NCI-H2029 (cell line): ENCODE measurements around the gene FGFRL1.

Experiments
- DNase-seq: peaks from one replicate; lab custom pipeline; 2025; lab: John Stamatoyannopoulos, UW

The FGFRL1 gene, protein sequence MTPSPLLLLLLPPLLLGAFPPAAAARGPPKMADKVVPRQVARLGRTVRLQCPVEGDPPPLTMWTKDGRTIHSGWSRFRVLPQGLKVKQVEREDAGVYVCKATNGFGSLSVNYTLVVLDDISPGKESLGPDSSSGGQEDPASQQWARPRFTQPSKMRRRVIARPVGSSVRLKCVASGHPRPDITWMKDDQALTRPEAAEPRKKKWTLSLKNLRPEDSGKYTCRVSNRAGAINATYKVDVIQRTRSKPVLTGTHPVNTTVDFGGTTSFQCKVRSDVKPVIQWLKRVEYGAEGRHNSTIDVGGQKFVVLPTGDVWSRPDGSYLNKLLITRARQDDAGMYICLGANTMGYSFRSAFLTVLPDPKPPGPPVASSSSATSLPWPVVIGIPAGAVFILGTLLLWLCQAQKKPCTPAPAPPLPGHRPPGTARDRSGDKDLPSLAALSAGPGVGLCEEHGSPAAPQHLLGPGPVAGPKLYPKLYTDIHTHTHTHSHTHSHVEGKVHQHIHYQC

DNA sequence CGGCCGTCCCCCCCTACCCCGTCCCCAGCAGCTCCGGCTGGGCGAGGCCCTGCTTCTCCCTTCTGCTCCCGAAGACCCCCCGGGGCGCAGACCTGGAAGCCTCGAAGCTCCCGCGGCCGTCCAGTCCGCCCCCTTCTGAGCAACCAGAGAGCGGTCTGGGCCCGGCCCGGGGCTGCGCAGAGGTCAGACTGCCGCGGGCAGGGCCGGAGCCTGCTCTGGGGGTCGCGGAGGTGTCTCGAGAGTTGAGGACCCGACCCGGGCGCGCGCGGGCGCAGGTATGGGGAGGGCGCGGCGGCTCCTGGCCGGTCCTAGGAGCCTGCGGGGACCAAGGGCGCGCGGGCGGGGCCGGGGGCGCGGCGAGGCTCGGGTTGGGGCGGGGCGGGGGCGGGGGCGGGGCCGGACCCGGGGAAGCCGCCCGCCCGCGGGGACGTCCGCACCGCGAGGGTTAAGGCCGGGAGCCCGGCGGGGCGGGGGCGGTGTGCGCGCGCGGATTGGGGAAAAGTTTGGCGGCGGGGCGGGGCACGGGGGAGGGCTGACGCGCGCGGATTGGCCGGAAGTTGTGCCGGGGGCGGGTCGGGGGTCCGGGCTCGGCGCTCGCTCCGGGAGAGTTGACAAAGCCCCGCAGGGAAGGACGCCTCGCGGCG is at the start of gene FGFRL1:
Gene FGFRL1, plus strand, starts transcription at position 605 of the 644 bp plus-strand sequence. CDS start 860 bp downstream, outside the sequence.
- peak; percentile 40 for DNase-seq

DNA sequence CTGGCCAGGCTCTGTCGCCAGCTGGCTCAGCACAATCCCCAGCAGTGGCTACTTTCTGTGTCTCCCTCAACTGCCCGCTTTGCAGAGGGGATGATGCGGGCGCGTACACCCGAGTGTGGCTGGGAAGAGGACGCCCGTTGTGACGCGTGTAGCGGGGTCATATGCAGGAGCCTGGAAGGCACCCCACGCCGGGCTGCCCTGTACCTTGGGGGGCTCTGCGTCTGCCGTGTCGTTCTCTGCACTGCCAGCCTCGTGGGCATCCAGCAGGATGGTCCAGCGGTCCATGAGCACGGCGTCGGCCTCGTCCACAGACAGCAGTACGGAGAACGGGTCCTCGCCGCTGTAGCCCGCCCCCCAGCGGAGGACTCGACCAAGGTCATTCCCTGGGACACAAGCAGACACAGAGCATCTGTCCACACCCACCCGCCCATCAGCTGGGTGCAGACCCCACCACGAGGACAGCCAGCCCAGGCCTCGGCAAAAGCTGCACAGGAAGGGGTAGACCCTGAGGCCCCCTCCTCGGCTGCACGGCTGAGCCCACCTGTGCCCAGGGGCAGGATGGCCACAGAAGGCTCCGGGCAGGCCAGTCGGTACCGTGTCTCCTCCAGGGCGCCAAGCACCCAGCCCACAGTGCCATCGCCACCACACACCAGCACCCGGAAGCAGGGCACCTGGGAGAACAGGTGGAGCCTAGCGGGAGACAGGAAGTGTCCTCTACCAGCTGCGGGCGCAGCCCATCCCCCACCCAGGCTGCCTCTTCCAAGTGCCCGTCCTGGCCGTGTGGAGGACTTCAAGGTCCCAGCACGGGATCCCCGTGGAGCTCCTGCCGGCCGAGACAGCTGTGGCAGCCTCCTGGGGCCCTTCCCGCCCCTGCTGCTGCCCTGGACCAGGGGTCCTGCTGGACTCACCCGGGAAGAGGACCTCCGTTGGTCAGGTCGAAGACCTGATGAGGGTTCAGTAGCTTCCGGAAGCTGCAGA is 48.9 kb upstream of the FGFRL1 start:
- peak; percentile 89 for DNase-seq

DNA sequence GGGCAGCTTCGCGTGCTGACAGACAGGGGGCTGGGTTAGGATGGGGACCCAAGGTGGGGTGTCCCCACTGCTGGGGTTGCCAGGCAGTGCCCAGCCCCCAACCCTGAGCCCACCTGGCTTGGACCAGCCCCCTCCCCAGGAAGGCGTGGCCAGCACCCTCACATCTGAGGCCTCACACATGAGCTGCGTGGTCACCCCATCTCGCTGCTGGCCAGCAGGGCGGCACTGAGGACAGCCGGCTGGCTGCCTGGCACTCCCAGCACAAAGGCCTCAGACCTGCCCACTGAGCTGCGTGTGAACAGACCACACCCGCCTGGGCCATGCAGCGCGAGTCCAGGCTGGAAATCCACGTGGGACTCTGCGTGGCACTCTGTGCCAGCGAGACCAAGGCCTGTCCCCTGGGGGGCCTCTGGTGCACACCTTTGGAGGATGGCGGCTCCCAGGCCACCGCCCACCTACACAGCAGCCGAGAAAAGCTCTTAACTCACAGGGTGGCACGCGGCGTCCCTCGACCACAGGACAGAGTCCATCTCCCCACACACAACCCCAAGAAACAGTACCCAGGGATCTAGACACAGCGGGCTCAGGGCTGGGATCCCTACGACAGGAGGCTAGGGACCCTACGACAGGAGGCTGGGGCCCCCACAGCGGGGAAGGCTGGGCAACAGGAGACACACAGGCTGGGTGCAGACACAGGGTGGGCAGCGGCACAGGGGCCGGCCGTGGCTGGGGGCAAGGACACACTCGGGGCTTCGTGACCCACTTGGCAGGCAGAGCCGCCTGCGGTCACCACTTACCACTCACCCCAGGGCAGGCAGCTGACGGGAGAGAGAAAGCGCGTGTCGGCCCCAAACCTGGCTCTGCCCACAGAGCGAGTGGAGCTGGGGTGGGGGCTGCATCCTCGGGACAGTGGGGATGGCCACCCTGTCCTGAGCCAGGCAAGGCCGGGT is 47.9 kb upstream of the FGFRL1 start:
- DNase-seq: no peak

DNA sequence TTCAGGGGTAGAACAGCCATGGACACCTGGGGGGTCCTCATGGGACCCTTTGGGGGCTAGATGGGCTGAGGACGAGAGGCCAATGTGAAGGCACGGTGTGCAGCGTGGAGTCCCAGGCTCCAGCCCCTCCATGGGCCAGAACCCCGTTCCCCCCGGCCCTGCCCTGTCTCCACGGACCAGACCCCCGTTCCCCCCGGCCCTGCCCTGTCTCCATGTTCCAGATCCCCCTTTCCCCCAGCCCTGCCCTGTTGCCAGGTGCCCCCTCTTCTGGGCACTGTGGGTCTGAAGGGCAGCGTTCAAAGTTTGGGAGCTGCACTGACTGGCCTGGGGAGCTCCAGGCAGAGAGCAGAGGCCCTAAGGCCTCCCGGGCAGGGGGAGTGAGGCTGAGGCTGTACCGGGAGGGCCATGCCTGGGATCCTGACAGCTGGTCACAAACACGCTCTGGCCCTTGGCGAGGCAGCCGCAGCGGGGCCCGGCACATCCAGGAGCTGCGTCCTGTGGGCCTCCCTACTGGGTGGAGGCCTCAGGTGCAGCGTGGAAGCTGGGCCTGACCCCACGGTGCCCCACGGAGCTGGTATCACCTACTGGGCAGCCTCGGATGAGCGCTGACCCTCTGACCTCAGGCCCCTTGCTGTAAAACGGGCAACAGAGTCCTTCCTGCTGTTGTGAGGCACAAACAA is 46.9 kb upstream of the FGFRL1 start:
- DNase-seq: no peak

DNA sequence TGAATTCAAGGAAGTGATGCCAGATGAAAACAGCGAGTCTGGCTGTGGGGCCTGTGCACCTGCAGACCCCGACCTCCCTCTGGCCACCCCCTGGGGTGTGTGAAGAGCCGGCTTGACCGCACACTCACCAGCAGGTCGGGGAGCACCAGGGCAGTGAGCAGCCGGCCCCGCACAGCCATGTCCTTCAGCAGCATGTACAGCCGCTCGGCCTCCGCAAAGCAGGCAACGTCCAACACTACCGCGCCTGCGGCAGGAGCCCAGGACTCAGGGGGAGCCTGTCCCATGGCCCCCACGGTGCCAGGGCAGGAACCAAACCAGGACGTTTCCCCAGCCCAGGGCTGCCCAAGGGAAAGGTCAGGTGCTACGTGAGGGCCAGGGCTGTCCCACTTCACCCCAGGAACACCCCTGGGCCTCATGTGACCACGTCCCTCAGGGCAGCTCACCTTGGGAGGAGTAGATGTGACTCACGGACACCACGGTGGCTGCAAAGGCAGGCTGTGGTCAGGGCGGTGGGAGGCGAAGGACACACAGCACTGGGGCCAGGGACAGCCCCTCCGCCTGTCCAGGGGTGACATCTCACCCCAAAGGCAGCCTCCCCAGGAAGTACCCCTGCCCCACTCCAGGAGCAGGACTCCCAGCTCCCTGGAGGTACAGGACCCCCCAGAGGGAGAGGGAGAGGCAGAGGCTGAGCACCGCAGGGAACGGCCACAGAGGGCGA is 46.2 kb upstream of the FGFRL1 start:
- DNase-seq: no peak

- DNase-seq: no peak
Measured at GRCh38 chr4:965766-966134, 45.7 kb upstream of the FGFRL1 start.

DNA sequence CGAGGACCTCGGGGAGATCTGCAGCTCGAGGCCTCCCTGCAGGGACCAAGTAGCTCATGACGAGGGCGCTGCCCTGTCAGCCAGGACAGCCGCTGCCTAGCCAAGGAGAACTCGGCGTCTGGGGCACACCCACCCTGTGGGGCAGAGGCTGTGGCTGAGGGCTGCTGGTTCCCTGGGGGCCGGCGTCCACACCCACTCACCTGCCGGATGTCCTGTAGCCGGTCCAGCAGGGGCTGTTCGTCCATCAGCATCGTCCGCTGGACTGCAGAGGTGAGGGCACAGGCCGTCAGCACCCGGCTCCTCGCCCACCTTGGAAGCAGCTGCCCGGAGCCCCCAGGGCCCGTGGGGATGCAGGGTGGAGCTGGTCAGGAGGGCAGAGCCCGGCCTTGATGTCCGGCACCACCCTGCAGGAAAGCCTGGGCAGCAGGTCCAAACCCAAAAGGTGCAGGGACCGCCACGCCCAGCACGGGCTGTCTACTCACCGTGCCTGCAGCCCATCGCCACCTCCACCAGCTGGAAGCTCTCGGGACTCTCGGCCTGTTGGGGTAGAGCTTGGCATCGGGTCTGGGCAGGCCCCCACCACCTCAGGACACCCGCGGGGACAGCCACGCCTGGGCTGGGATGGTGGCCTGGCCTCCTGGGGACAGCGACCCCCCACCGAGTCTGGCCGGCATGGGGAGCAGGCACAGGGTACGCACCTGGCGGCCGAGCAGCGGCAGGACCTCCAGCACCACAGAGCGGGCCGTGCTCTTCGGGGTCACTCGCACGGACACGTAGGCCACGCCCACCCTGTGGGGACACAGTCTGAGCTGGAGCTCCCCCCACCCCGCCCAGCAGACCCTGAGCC is 44.9 kb upstream of the FGFRL1 start:
- DNase-seq: no peak

DNA sequence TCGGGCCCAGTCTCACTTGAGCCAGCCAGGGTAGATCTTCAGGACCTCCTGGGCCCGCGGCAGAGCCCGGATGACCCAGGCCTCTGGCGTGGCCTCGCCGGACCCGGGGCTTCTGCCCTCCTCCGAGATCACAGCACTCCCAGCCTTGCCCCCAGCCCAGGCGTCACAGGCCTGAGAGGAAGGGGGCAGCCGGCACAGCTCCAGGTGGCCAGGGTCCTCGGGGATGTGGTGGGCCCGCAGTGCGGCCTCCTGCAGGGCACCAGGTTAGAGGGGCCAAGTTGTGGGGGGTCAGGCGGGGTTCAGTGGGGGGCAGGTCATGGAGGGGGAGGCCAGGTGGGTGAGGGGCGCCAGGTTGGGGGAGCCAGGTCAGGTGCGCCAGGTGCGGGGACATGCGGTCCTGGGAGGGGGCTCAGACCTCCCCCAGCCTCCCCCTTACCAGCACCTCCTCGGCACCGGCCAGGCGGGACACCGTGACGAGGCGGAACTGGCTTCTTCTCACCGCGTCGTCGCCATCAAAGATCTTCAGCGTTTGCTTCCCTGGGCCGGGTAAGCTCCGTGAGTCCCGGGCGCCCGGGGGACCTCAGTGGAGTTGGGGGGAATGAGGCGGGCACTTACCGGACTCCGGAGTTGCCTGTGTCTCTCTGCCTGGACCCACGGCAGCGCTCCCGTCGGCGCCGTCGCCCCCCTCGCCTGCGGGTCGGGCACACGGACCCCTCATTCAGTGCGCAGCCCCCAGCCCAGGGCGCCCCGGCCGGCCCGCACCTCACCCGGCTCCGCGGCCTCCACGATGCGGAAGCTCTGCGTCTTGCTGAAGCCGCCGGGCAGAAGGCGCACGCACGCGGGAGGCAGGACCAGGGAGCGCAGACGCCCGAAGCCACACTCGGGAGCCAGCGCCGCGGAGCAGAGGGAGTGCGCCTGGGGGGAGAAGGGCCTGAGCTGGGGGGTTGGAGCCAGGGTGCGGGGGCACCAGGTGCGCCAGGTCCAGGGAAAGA is 44.0 kb upstream of the FGFRL1 start:
- no peak for DNase-seq

GRCh38 chr4:968221-968620 is 43.2 kb upstream of the FGFRL1 start:
- no peak for DNase-seq

DNA sequence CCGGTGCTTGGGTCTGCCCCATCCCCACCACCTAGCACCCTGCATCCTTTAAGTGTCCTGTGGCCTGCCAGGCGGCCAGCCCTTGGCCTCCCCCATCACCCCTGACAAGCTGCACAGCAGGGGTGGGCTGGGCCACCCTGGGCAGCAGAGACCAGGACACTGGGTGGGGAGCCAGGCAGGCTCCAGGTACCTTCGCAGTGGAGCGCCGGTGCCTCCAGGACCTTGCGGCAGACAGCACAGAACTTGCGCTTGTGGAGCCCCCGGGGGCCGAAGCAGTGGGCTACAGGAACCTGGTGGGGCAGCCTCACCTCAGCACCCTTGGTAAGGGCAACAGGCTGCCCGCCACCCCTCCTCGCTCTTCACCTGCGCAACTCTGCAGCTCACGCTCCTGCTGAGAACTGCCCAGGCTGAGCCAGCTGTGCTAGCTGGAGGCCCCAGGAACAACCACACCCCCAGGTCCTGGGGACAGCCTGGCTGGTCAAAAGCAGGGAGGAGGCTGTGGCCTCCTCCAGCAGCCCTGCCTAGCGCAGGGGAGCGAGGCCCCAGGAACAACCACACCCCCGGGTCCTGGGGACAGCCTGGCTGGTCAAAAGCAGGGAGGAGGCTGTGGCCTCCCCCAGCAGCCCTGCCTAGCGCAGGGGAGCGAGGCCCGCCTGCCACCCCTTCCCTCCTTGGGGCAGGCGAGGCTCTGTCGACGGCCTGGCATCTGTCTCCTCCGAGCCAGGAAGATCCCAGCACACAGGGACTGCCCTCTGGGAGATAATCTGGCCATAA is 42.6 kb upstream of the FGFRL1 start:
- no peak for DNase-seq

GRCh38 chr4:970046-970745 is 41.2 kb upstream of the FGFRL1 start:
- DNase-seq: no peak

- DNase-seq: no peak
Measured at GRCh38 chr4:970854-971520, 40.4 kb upstream of the FGFRL1 start.

GRCh38 chr4:971666-972500 is 39.5 kb upstream of the FGFRL1 start:
- DNase-seq: no peak

GRCh38 chr4:972651-973424 is 38.6 kb upstream of the FGFRL1 start:
- DNase-seq: no peak
